Measurements from ENCODE around the gene THAP10. TPM values are rescaled to one million over a fixed set of nuclear protein-coding genes. Genes with fewer than 3 reads are reported as not detected.
"Not testable (repeated sequence)": the region's sequence is repeated elsewhere in the genome, so short reads cannot be mapped to it uniquely, and the experiment has no call there.

The THAP10 gene
- polyA plus RNA-seq, 10 donors: 2.2 to 4.3 (median 3.5) TPM

DNA sequence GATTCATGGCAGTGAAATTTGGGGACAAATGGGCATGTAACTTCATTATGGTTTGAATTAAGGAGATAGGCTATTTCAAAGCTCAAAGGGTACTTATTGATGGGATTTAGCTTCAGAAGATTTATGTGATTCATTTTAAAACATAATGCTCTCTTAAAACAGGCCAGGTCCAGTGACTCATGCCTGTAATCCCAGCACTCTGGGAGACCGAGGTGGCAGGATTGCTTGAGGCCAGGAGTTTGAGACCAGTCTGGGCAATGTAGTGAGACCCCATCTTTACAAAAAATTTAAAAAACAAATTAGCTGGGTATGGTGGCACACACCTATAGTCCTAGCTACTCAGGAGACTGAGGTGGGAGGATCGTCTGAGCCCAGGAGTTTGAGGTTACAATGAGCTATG, 11.5 kb downstream of the THAP10 start:
- no peak for DNase-seq

DNA sequence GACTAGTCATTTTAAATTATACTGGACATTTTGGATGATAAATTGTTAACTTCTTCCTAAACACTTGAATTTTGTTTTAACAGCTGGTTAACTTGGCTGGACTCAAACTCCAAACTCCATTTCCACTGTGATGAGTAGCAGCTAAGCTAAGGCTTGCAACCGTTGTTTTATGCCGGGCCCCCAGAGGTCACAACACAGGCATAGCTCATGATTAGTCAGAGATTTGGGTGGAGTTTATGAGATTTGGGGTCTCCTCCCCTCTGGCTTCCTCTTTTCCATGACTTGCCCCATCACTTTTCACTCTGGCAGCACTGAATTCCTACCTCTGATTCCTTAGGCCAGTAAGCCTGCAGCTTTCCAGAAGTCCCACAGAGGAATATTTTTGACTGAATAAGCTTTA, 12.8 kb downstream of the THAP10 start:
- no peak for DNase-seq

DNA sequence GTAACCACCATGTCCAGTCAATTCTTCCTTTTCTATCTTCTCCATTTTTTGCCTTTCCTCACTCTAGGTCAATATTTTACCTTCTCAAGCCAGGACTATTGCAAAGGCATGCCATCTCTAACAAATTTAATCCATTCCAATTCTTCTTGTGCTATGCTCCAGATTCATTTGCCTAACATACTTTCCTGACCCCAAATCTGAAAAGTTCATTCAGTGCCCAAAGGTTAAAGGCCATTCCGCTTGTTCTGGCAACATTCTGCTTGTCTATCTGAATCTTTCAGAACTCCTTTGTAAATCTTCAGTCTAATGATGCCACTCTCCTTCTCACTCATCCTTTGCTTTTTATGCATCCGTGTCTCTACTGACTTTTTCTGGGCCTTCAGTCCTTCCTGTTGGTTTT, 15.6 kb downstream of the THAP10 start:
- DNase-seq: no peak

DNA sequence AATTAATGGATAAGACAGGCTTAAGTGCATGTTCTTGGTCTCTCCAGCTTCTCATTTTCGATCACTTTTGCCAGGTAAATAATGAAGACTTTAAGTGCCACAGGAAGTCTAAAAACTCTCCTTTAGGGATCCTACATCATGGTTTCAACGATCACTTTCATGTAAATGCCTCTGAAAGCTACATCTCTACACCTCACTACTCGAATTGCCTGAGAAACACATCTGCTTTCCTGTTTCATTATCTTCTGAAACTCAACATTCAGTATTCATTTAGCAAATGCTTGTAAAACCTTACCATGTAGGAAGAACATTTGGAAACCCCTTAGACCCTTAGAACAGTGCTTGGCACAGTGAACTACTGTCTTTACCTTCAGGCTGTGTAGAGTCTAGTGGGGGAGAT, 16.2 kb downstream of the THAP10 start:
- DNase-seq: no peak

DNA sequence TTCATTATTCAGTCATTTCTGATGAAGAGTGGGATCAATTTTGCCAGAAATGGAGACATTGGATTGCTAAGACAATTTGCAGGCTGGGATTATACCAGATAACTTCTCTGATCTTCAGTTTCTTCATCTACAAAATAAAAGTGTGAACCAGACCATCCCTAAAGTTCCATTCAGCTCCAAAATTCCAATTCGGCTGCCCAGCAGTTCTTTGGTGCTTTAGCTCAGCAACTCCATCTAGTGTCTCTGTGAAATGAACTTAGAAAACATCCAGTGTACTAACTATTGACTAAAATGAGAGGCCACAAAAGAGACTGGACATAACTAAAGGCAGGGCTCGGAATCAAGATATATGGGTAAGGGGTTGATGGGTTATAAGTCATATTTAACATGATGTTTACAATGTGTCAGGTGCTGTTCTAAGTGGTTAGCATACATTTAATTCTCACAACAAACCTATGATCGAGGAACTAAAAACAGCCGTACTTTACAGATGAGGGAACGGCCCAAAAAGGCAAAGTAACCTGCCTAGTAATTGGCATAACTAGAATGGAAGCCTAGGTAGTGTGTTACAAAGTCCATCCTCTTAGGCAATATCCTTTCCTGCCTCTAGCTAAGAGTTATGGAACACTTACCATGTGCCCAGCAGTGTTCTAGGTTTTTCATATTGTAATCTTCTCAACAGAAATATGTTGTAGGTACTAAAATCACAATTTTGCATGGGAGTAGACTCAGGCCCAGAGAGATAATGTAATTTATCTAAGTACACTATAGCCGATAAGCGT, 17.0 kb downstream of the THAP10 start:
- peak in 1 of 3 donors; percentile 75 for DNase-seq

DNA sequence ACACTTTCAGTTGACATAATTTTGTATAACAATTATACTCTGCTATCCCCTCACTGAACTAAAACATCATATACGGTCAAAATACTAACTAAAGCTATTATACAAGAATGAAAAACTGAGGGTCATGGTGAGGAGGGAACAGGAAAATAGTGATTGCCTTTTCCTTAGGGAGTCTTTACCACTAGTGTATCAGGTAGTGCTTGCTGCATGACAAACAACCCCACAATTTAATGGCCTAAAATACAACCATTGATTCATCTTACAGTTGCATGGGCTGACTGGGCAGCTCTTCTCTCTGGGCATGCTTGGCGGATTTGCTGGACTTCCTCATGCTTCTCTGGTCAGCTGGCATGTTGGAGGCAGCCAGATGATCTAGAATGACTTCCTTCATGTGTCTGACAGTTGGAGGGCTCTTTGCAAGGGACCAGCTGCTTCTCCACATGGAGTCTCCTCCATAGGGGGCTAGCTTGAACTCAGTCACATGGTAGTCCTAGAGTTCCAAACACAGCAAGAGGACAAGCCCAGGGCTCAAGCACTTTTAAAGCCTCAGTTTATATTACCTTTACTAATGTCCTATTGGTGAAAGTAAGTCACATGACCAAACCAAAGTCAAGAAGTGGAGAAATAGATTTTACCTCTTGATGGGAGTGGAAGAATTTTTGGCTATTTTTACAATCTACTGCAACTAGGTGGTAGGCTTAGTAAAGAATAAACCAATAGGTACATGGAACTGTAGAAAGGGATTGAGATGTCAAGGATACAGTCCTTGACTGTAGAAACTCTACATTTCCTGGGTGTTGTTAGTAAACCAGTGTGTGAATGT, 18.8 kb downstream of the THAP10 start:
- DNase-seq: no peak

DNA sequence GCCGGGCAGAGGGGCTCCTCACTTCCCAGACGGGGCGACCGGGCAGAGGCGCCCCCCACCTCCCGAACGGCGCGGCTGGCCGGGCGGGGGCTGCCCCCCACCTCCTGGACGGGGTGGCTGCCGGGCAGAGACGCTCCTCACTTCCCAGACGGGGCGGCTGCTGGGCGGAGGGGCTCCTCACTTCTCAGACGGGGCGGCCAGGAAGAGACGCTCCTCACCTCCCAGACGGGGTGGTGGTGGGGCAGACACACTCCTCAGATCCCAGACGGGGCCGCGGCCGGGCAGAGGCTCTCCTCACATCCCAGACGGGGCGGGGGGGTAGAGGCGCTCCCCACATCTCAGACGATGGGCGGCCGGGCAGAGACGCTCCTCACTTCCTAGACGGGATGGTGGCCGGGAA, 20.7 kb downstream of the THAP10 start:
- not testable (repeated sequence) for DNase-seq

DNA sequence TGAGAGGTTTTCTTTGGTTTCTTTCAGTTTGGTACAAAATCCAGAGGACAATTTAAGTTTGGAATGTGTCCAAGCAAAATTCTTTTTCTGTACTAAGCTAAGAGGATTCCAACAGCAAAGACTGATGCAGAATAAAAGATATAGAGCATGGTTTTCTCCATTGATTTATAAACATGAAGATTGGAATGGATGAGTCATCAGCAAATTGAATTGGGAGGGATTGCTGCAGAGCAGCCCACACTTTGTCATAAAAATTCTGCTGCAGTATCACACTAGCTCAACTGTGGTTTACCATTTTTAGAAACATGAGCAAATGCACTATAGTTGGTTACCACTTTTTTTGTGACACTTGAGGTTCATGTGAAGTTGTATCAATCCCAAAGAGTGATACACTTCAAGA, 22.2 kb downstream of the THAP10 start:
- DNase-seq: peak in 2 of 3 donors; percentile 59 to 80

DNA sequence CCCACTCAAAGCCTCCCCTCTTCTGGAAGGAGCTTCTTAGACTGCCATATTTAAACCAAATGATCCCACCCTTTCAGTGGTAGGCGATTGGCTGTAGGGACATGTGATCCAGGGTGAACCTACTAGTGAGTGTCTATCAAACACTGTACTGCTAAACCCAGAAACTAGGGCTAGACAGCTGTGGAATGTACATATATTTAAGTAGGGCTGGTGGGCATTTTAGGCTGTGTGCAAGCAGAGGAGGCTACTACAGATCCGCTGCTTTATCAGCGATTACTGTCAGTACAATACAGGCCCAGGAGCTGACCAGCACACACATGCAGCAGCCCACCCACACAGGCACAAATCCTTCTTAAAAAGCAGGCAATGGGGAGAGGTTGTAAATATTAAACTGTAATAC, 22.9 kb downstream of the THAP10 start:
- peak in 1 of 3 donors; percentile 65 for DNase-seq

DNA sequence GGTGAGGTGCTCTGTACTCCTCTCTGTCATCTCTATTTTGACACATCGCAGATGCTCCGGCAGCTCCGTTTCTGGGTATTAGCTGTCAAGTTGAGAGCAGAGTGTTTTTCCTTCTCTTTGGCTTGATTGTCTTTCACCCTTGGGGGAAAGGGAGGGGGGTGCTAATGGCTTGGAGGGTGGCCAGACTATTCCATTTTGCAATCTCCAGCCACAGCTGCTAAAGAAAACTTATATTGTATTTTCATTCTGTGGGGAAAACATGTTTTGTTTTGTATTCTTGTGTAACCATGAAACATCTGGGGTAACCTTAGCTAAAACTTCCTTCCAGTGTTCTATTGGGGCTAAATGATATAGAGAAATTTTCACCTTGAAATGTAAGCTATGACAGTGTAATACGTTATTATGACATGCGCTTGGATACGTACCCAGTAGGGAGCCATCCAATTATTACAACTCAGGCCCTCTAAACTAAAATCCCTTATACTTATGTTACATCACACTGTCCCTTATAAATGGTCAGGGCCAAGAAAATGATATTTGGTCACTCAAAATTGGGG, 24.2 kb downstream of the THAP10 start:
- peak in 2 of 3 donors; percentile 86 to 92 for DNase-seq

DNA sequence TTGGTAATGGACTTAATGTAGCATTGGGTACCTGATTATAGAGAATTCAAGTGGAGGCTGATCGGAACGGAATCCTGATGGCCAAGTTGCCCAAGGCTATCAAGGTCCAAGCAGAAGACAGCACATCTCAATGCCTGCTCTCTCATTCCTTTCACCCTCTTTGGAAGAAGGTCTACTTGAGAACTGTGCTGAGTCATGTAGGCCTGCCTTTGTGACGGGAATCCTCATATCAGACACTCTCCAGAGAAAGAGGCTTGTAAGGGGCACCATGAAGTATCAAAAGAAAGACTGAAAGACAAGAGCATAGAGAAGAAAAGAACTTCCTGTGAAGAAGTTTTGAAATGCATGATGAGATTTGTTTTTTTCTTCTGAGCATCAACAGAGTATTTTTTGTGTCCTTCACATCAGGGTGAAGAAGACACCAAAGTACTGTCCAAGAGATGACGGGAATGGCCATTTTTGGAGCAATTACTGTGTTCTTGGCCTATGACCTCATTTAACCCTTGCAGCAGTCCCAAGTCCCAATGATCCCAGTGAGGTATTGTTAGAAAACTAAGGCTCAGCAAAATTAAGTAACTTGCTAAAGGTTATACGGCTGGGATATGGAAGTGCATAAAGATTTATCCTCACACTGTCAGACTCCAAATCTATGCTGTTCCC, 25.1 kb downstream of the THAP10 start:
- DNase-seq: no peak

DNA sequence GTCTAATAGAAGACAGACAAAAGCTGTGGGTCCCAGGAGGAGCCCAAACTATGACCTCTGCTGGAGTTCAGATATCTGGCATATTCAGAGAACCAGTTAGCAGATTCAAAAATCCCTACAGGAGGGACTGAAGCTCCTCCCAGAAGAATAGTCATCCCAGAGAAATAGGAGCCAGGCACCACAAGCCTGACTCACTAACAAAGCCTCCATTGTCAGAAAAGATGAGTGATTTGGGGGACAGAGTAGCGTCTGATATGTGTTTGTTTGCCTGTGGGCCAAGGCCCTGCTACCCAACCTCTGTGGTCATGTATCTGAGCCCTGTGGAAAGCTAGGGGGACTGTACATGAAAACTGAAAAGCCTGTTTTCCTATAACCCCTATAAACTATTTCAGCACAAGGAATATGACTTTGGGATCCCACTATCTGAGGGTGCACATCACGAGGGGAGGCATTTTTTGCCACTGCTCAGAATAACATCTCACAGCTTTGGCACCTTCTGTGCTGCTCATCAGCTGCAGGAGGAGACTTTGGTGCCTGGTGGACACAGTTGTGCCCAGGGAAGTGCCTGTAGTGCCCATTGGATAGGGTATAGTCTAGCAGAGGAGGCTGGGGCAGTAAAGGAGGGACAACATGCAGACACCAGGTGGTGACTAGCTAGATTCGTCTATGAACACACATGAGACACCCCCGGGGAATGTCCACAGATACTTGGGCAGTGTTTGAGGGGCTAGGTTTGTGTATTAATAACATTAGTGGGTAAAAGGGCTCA, 28.6 kb downstream of the THAP10 start:
- DNase-seq: no peak

DNA sequence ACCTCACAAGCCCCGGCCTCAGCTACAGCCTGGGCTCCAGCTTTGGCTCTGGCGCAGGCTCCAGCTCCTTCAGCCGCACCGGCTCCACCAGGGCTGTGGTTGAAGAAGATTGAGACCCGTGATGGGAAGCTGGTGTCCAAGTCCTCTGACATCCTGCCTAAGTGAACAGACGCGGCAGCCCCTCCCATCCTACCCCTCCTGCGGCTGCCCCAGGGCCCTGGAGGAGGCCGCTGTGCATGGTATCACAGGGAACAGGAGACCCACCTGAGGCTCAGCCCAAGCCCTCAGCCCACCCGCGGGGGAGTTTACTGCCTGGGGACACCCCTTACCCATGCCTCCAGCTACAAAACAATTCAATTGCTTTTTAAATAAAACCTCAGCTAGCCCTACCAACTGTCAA, 32.2 kb downstream of the THAP10 start:
- DNase-seq: no peak

DNA sequence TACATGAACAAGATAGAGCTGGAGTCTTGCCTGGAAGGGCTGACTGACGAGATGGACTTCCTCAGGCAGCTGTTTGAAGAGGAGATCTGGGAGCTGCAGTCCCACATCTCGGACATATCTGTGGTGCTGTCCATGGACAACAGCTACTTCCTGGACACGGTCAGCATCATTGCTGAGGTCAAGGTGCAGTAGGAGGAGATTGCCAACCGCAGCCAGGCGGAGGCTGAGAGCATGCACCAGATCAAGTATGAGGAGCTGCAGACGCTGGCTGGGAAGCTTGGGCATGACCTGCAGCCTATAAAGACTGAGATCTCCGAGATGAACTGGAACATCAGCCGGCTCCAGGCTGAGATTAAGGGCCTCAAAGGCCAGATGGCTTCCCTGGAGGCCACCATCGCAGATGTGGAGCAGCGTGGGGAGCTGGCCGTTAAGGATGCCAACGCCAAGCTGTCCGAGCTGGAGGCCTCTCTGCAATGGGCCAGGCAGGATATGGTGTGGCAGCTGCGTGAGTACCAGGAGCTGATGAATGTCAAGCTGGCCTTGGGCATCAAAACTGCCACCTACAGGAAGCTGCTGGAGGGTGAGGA, 32.8 kb downstream of the THAP10 start:
- DNase-seq: no peak

DNA sequence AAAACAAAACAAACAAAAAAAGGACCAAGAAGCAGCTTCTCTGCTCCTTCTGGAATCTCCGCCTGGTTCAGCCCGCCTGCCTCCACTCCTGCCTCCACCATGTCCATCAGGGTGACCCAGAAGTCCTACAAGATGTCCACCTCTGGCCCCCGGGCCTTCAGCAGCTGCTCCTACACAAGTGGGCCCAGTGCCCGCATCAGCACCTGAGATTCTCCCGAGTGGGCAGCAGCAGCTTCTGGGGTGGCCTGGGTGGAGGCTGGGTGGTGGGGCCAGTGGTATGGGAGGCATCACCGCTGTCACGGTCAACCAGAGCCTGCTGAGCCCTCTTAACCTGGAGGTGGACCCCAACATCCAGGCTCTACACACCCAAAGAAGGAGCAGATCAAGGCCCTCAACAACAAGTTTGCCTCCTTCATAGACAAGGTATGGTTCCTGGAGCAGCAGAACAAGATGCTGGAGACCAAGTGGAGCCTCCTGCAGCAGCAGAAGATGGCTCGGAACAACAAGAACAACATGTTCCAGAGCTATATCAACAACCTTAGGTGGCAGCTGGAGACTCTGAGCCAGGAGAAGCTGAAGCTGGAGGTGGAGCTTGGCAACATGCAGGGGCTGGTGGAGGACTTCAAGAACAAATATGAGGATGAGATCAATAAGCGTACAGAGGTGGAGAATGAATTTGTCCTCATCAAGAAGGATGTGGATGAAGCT, 33.5 kb downstream of the THAP10 start:
- DNase-seq: not testable (repeated sequence)

DNA sequence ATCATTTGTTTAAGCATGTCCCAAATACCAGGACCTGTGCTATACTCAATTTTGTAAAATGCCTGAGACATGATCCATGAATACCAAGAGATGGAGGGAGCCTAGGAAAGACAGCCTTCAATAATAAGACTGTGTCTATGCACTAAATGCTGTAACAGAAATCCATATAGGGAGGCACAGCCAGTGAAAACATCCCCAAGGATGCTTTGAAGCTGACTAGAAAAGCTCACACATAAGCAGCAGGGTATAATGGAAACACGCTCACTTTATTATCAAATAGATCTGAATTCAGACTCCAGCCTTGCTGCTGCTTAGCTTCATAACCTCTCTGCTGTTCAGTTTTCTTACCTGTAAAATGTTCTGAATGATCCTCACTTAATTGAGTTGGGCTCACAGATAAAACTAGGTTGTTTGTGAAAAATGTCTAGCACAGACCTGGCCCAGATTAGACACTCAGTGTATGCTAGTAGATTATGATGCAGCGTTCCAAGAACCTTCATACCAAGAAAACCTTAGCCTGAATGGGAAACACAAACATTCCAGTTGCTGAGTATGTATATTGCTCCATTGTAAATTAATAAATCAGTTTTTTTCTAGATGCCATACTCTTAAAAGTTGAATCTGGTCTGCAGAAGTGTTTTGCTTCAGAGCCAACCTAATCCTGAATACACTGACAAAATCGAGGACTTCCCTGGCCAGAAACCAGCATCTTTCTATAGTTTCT, 34.5 kb downstream of the THAP10 start:
- peak in 1 of 3 donors; percentile 69 for DNase-seq

DNA sequence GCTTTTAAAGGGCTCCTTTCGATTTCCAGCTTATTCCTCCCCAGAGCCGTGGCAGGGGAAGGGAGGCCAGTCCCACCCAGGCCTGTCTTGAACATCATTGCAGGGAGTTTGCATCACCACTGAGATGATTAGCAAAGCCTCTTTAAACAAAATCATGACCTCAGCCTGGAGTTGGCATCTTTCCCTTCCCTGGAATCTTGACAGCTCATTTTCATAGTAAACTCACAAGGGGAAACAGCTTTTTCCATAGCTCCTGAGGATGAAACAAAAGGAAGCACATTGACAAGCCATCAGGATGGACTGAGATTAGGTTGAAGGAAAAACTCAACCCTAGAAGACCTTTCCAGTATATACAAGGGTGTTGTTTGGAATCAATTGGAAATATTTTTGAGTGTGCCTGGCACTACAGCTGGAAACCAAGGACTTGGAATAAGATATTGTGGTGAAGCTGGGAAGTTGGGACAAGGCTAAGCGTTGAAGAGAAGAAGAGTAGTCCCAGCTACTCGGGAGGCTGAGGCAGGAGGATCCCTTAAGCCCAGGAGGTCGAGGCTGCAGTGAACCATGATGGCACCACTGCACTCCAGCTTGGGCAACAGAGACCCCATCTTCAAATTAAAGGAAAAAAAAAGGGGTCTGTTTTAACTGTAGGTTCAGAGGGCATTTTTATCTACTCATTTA, 35.2 kb downstream of the THAP10 start:
- peak; percentile 93 to 98 (median 96) for DNase-seq

DNA sequence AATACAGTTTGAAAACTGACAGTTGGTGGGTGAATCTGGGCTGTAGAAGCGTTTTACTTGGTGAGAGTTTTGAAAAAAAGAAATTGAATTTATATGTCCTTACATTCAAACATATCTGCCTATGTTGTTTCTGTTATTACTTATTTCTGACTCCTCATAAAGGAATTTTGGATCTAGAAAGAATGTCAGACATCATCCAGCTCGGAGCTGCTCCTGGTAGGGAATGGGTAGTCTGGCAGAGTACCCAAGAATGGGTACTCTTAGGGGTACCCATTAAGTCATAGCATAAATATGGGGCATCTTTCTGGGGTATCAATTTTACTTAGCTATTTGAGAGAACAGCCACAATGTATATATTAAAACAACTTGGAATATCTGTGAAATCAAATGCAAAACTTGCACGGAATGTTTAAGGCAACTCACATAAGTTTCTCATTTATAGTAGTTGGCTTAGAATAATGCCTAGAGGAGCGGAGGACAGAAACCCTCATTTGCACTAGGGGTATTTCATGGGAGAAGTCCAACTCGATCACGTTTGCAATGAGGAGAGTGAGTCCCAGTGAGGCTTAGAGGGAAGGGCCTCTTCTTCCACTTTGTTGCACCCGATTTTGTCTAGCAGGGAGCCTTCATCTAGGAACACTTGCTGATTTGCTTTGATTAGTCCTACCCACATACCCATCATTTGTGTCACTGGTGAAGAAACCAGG, 35.9 kb downstream of the THAP10 start:
- no peak for DNase-seq
